Mucosa of descending colon (tissue), 3 donors: ENCODE results near the gene SEZ6L. TPM values are rescaled to one million over a fixed set of nuclear protein-coding genes. Genes with fewer than 3 reads are reported as not detected.

Experiments used
- ATAC-seq: fragments of 200-7000 bp; cut with Tn5 transposase; one replicate; pipeline ENCODE4 v1.9.1; 2020; ENCODE audit warnings: mild to moderate bottlenecking, moderate library complexity
- DNase-seq, 3 donors: peaks; one replicate each; pipeline ENCODE4 v3.0.0-alpha.2; 2020
- H3K36me3 ChIP-seq: fragments of 200-600 bp; one replicate; pipeline ENCODE4 v1.8.0; 2021; ENCODE audit warnings: low read depth, mild to moderate bottlenecking
- H3K4me1 ChIP-seq: fragments of 200-600 bp; one replicate; pipeline ENCODE4 v1.8.0; 2021; ENCODE audit warnings: low read depth, mild to moderate bottlenecking
- H3K4me3 ChIP-seq: fragments of 200-600 bp; one replicate; pipeline ENCODE4 v1.8.0; 2021; ENCODE audit warnings: mild to moderate bottlenecking
- H3K9me3 ChIP-seq: fragments of 200-600 bp; one replicate; pipeline ENCODE4 v1.8.0; 2021; ENCODE audit warnings: mild to moderate bottlenecking
- CTCF ChIP-seq: fragments of 200-600 bp; IDR thresholded peaks from one replicate; pipeline ENCODE4 v1.8.0; 2022; ENCODE audit warnings: antibody characterized with exemption, mild to moderate bottlenecking
- intact Hi-C, 2 donors: fragments of 100-400 bp; cut with DNase I in 1 of 2; cut with micrococcal nuclease in 1 of 2; formaldehyde crosslinking; loops; one replicate each; pipeline versions ENCODE4 v1.11.0 to v1.11.1; 2022; cut with DNase I, micrococcal nuclease
- total RNA-seq, 3 donors: library from RNA; stranded (reverse); fragmentation: NEBNext Ultra II Directional in 2 of 3; extraction: Animal tissue kit (Norgen Biotek cat#: 25700) in 2 of 3; gene quantifications; one replicate each; pipeline versions ENCODE4 v1.2.1 to v1.2.4, GENCODE V29; 2021 to 2023
- donor health status: DM: no; HTN: no; CAD: no; lungs with moderate emphysema.
- donor health status: DM: no; HTN: no; CAD: no.
- donor health status: DM: no; HTN: yes; CAD: no.

SEZ6L gene
- total RNA-seq, 3 donors from 2014 or later, result 0.09 to 2.0 TPM; not detected in 1

- ATAC-seq (no peak), DNase-seq (no peak)
- no peak for TF ChIP-seq CTCF
- intact Hi-C loops, result no loop called here
- no peaks in the 10 kb centered on the region for H3K36me3 ChIP-seq
- no peaks in the 10 kb centered on the region for H3K4me1 ChIP-seq
- no peak overlapping the region for H3K4me3 ChIP-seq
- H3K9me3 ChIP-seq, result no peaks in the 10 kb centered on the region
These were observed 152.2 kb downstream of the SEZ6L start for GRCh38 chr22:26321469-26321913.

- no peak for ATAC-seq
- no peak overlapping the region for H3K4me3 ChIP-seq
- intact Hi-C loops, result no loop called here
- no peaks in the 10 kb centered on the region for H3K4me1 ChIP-seq
- no peak for DNase-seq
- no peaks in the 10 kb centered on the region for H3K36me3 ChIP-seq
- no peak for TF ChIP-seq CTCF
- H3K9me3 ChIP-seq, result no peaks in the 10 kb centered on the region
These were observed 153.1 kb downstream of the SEZ6L start for GRCh38 chr22:26322179-26322905.

GRCh38 chr22:26323013-26323412 lies 153.8 kb downstream of the SEZ6L start:
- DNase-seq (no peak), ATAC-seq (no peak)
- intact Hi-C loops, result no loop called here
- no peaks in the 10 kb centered on the region for H3K36me3 ChIP-seq
- no peak overlapping the region for H3K4me3 ChIP-seq
- no peaks in the 10 kb centered on the region for H3K9me3 ChIP-seq
- no peak for TF ChIP-seq CTCF
- no peaks in the 10 kb centered on the region for H3K4me1 ChIP-seq

- Histone ChIP-seq H3K9me3 (no peaks in the 10 kb centered on the region), H3K4me1 (no peaks in the 10 kb centered on the region), H3K36me3 (no peaks in the 10 kb centered on the region), H3K4me3 (no peak overlapping the region)
- intact Hi-C loops, result no loop called here
- no peak for ATAC-seq
- no peak for DNase-seq
- no peak for TF ChIP-seq CTCF
These were observed 154.9 kb downstream of the SEZ6L start for GRCh38 chr22:26324150-26324549.

- H3K9me3 ChIP-seq, result no peaks in the 10 kb centered on the region
- no peaks in the 10 kb centered on the region for H3K36me3 ChIP-seq
- DNase-seq, result no peak
- TF ChIP-seq CTCF, result no peak
- H3K4me1 ChIP-seq, result no peaks in the 10 kb centered on the region
- H3K4me3 ChIP-seq, result no peak overlapping the region
- no peak for ATAC-seq
- intact Hi-C loops, result no loop called here
These were observed 156.4 kb downstream of the SEZ6L start for GRCh38 chr22:26325641-26326040.
